Ramos (cell line): Measurements from ENCODE around the gene MED22.
"Not testable (repeated sequence)": the region's sequence is repeated elsewhere in the genome, so short reads cannot be mapped to it uniquely, and the experiment has no call there.

Experiments
- in situ Hi-C: fragments of 300-500 bp; cut with MboI; formaldehyde crosslinking; loops from one replicate; pipeline ENCODE4 v1.14.3; 2022; ENCODE audit warnings: low sequenced_read_pairs; ENCODE audit not compliant: unreplicated experiment

The MED22 gene

GRCh38 chr9:133317551-133317950 is 30.4 kb downstream of the MED22 start:
- in situ Hi-C loops, result not testable (repeated sequence)

DNA sequence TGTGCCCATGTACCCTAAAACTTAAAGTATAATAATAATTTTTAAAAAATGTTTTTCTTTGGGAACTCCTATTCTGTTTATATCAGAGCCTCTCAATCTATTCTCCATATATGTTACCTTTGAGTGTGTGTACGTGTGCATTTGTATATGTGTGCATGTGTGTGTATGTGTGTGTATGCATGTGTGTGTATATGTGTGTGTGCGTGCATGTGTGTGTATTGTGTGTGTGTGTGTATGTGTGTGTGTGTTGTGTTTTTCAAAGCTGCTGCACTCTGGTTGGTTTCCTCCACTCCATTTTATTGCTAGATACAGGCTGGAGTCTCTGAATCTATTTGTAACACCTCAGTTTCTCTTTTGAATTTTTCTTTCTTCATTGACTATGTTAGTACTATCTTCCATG is 31.9 kb downstream of the MED22 start:
- in situ Hi-C loops, result no loop called here

GRCh38 chr9:133309608-133310007 is 38.3 kb downstream of the MED22 start:
- in situ Hi-C loops, result no loop called here

DNA sequence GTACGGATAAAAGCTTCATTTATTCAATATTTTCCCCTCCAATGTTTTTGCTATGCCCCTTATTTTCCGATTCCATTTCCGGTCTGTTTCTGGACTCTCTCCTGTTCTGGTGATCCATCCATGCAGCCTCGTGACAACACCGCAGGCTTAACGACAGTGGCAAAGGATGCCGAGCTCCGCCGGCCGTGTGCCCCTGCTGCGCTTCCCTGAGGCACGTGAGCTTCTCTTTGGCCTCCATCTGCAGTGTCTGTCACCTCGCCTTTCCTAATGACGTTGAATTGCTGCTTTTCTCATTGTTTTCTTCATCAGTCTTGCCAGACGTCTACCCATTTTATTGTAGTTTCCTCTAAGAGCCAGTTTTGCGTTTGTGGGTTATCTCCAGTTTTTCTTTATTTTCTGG is 40.6 kb downstream of the MED22 start:
- in situ Hi-C loops, result no loop called here

DNA sequence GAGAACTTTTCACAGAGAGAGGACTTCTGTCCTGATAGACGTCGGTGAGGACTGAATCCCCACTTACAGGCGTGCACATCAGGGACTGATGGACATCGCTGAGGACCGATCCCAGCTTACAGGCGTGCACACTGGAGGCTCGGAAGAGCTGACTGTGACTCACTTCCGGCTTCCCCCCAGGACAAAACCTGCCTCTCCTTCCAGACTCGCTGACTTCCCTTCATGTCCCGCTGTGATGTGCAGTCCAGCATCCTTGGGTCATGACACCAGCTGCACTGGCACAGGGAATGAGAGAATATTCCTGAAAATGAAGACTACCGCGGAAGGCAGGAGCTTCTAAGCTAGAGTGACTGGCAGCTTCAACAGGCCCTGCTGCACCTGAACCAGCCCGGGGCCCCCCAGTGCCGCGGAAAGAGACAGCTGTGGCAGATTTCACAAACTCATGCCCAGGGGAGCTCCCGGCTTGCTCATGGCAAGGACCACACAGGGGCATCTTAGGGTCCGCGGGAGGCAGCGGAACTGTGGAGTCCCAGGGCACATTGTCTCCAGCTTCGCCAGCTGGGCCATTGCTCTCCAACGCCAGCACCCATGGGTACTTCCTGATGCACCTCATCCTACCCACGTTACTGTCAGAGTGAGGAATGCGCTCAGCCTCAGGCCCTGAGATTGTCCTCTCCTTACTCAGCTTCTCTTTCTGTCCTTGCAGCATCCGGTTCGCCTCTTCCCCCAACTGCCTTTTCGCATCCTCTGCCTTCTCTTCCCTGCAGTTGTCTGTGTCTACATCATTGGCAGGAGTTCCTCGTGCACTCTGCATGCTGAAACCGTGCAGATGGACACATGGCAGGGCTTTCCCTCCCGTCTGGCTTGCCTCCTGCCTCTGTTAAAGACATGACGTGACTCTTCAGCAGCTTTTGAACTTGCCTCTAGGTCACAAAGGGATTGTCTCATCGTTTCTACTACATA is 41.4 kb downstream of the MED22 start:
- in situ Hi-C loops, result no loop called here

DNA sequence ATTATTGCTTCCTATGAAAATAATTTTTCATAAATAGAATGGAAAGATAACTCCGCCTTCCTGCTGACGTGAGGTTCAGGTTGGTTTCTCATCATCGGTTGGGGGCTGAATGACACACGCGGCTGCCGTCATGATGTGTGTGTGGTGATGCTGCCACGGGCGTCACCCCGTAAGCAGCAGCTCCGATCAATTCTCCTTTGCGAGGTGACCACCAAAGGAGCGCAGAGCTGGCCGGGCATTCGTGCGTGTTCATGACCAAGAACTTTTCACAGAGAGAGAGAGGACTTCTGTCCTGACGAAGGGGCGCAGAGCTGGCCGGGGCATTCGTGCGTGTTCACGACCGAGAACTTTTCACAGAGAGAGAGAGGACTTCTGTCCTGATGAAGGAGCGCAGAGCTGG is 42.2 kb downstream of the MED22 start:
- in situ Hi-C loops, result no loop called here

- in situ Hi-C loops, result no loop called here
Observed at GRCh38 chr9:133304477-133305377, 43.2 kb downstream of the MED22 start.

- in situ Hi-C loops, result no loop called here
Observed at GRCh38 chr9:133304158-133304470, 43.8 kb downstream of the MED22 start.

GRCh38 chr9:133303266-133304157 is 44.4 kb downstream of the MED22 start:
- in situ Hi-C loops, result no loop called here

DNA sequence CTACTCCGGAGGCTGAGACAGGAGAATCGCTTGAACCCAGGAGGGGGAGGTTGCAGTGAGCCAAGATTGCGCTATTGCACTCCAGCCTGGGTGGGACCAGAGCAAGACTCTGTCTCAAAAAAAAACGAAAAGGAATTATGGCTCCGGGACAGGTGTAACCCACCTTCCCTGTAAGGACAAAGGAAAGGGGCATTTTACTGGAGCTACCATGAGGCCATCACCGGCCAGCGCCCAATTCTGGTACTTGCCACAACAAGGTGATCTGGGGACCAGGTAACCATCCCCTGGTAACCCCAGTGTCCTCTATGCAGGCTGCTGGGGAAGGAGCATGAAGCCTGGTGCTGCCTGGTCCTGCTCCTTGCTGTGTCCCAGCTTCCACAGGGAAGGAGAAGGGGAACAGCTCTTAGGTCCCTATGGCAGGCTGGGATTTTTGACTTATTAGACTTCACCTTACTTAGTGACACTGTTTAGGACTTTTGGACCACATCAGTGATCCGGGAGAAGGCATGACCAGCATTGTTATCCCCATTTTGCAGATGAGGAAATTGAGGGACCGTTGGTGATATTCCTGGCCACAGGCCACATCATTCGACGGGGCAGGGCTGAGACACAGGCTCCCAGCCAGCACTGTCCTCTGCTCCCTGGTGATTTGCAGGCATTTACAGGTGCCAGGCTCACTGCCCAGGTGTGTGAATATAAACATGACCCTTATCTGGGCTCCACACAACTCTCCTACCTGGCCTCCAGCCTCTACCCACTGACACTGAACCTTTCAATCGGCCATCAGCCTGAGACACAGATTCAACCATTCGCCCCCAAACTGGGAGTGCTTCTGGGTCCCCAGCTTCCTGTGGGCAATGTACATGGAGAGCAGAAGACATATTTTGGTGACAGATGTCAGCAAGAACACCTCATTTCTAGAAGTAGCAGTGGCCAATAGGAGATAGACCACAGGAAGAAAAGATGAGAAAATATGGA is 46.4 kb downstream of the MED22 start:
- in situ Hi-C loops, result no loop called here

GRCh38 chr9:133299996-133300395 is 47.9 kb downstream of the MED22 start:
- in situ Hi-C loops, result not testable (repeated sequence)

GRCh38 chr9:133294257-133294656 is 53.7 kb downstream of the MED22 start:
- in situ Hi-C loops, result no loop called here

DNA sequence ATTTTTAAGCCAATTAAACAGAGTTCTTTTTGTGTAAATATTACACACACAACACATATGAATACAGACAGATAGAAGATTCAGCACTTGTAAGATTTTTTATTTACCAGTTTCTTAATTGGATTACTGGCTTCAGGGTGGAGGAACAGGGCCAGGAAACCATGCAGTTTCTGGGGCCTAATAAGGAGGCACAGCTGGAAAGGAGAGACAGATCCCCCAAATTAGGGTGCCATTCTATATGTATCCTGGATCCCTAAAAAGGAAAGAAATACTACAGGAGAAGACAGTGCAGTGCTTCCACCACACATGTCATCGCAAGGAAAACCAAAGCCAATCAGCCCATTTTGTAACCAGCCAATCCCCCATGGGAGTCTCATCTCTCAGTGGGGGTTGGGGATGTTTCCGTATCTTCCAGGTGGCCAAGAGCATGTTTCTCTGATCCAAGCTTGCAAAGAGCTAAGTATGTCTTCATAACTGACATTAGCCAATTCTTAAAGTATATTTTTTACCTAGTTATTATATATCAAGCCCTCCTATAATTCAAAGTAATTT is 57.1 kb downstream of the MED22 start:
- in situ Hi-C loops, result no loop called here
